Measurements from ENCODE around the gene PDCD1.
"Not testable (repeated sequence)": the region's sequence is repeated elsewhere in the genome, so short reads cannot be mapped to it uniquely, and the experiment has no call there.

The PDCD1 gene

DNA sequence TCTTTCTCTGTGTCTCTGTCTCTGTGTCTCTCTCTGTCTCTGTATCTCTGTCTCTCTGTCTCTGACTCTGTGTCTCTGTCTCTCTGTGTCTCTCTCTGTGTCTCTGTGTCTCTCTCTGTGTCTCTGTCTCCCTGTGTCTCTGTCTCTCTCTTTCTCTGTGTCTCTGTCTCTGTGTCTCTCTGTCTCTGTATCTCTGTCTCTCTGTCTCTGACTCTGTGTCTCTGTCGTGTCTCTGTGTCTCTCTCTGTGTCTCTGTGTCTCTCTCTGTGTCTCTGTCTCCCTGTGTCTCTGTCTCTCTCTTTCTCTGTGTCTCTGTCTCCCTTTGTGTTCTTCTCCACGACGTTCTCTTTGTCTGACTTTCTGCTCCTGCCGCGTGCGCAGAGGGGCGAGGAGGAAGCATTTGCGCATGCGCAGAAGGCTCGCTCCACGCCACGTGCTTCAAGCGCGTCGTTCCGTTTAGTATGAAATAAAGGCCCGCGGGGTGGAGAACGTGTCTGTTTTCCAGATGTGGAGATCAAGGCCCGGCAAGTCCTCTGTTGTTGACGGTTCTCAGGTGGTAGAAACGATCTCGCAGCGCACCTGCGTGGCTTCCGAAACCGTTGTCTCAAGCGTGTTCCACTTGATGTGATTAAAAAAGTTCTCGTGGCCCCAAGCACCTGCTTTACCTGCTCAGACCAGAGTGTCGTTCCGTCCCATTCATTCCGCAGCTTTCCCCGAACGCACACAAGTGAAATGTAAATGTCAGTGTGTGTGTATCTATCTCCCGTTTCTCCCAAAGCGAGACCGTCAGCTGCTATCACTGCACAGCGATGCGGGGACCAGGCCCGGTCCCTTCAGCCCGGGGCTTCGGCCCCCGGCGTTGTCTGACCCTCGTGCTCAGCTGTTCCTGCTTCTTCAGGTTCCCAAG lies 34.9 kb downstream of the PDCD1 start:
- not testable (repeated sequence) for ATAC-seq, H3K4me3 Mint-ChIP-seq, H3K9me3 Mint-ChIP-seq
- Mint-ChIP-seq H3K4me1 (peaks cover 32% of the 10 kb centered on the region), H3K27ac (peak overlapping the region; percentile 76), H3K36me3 (peaks cover 15% of the 10 kb centered on the region)
- DNase-seq (ENCODE audit: low spot score in 2 of 2): peak in 1 of 2 donors; percentile 44

DNA sequence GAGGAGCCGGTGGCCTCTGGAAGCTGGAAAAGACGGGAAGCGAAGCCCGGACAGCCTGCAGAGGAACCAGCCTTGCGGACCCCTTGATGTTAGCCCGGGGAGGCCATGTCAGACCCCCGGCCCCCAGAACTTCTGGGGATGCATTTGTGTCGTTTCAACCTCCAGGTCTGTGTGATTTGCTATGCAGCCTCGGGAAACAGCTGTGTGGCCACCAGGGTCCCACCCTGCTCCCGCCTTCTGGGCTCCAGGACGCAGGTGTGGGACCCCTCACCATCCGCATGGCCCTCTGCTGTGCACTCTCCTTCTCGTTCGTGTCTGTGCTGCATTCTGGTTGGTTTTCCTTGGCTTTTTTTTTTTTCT lies 36.5 kb downstream of the PDCD1 start:
- peaks cover 39% of the 10 kb centered on the region for H3K4me1 Mint-ChIP-seq
- peaks cover 7% of the 10 kb centered on the region for H3K9me3 Mint-ChIP-seq
- H3K36me3 Mint-ChIP-seq: peaks cover 15% of the 10 kb centered on the region
- no peak for DNase-seq (ENCODE audit: low spot score in 2 of 2)
- H3K27ac Mint-ChIP-seq: peak overlapping the region; percentile 35
- H3K4me3 Mint-ChIP-seq: no peak overlapping the region
- ATAC-seq: no peak

DNA sequence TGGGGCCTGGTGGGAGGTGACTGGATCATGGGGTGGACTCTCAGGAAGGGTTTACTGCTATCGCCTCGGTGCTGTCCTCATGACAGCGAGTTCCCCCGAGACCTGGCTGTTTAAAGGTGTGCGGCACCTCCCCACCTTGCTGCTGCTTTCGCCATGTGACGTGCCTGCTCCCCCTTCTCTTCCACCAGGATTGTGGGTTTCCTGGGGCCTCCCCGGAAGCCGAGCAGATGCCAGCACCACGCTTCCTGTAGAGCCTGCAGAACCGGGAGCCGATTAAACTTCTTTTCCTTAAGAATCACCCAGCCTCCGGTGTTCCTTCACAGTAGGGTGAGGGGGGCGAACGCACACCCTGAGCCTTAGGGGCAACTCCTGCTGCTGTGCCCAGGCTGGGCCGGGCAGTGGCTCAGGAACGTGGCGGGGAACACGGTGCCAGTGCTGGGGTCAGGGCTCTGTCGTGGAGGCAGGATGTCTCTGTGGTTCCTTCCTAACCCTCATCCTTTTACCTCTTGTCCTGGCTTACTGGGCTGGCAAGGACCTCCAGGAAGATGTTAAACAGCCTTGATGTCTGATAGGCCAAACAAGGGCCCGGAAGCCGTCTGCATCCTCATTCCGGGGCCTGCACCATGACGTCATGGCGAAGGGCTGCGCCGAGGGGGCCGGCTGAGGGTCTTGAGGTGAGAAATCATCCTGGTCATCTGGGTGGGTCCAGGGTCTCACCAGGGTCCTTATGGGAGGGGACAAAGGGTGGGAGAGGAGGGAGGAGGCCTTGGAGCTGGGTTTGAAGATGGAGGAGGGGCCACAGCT lies 37.0 kb downstream of the PDCD1 start:
- peak overlapping the region; percentile 90 for H3K27ac Mint-ChIP-seq
- peak overlapping the region; percentile 44 for H3K4me3 Mint-ChIP-seq
- H3K9me3 Mint-ChIP-seq: peaks cover 4% of the 10 kb centered on the region

DNA sequence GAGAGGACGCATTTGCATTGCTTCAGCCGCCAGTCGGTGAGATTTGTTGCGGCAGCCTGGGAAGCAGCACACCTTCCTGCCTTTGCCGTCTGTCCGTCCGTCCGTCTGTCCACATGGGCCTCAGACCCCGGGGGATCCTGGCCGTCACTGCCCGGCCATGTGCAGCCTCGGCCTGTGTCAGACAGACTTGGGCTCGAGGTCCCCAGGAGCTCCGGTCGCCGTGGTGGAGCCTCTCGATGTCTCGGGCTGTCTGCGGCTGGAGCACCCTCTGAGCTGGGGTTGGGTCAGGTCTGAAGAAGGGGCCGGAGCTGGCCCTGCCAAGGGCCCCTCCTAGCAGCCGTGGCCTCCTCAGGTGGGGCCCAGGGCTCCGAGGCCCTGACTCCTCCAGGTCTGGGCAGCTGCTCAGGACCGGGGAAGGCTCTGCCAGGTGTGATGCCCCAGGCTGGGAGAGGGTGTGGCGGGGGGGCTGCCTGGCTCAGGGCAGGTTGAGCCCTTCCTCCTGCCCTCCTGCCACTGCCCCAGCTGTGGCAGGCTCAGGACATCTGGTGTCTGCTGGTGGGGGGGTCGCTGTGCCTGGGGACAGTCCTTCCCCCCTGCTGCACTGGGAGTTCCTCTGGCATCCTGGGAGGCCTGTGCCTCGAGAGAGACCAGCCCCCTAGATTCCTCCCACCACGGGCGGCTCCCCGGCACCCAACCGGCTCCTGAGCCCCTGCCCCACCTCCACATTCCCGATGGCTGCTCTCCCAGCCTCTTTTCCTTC lies 37.9 kb downstream of the PDCD1 start:
- DNase-seq (ENCODE audit: low spot score in 2 of 2) (peak in 1 of 2 donors; percentile 45), ATAC-seq (no peak)
- peaks cover 15% of the 10 kb centered on the region for H3K36me3 Mint-ChIP-seq
- peaks cover 44% of the 10 kb centered on the region for H3K4me1 Mint-ChIP-seq
- H3K9me3 Mint-ChIP-seq: peaks cover 4% of the 10 kb centered on the region
- peak overlapping the region; percentile 44 for H3K4me3 Mint-ChIP-seq
- peak overlapping the region; percentile 90 for H3K27ac Mint-ChIP-seq

More for the DNA sequence above, 37.0 kb downstream of the PDCD1 start:
- Mint-ChIP-seq H3K36me3 (peaks cover 15% of the 10 kb centered on the region), H3K4me1 (peaks cover 44% of the 10 kb centered on the region)
- no peak for DNase-seq (ENCODE audit: low spot score in 2 of 2)
- ATAC-seq: no peak

DNA sequence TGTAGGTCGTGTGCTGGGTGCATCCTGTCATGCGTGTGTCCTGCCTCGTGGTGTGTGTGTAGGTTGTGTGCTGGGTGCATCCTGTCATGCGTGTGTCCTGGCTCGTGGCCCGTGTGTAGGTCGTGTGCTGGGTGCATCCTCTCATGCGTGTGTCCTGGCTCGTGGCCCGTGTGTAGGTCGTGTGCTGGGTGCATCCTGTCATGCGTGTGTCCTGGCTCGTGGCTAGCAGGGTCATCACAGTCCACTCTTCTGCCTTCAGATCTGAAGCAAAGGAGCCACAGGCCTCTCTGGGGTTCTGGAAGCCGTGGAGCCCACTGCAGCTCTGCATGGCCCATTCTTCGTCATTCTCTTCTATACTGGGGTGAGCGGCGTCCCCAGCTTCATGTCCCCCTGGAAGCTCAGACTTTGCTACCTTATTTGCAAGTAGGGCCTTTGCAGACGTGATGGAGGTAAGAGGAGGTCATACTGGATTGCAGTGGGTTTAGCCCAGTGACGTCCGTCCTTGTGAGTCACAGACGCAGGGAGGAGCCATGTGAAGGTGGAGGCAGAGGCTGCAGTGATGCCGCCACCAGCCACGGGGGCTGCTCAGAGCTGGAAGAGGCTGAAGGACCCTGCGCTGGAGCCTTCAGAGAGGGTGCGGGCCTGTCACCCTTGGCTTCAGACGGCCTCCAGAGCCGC lies 38.6 kb downstream of the PDCD1 start:
- not testable (repeated sequence) for H3K9me3 Mint-ChIP-seq; H3K4me3 Mint-ChIP-seq; H3K27ac Mint-ChIP-seq; ATAC-seq; DNase-seq (ENCODE audit: low spot score in 2 of 2)
- peaks cover 15% of the 10 kb centered on the region for H3K36me3 Mint-ChIP-seq
- peaks cover 48% of the 10 kb centered on the region for H3K4me1 Mint-ChIP-seq

DNA sequence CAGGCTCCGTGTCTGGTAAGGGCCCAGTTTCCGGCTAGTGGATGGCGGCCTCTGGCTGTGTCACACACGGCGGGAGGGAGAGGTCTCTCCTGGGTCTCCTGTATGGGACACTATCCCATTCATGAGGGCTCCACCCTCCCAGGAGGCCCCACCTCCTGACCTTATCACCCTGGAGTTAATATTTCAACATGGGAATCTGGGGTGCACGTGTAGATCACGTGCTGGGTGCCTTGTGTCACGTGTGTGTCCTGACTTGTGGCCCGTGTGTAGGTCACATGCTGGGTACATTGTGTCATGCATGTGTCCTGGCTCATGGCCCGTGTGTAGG lies 39.8 kb downstream of the PDCD1 start:
- Mint-ChIP-seq H3K4me1 (peaks cover 43% of the 10 kb centered on the region), H3K9me3 (peaks cover 4% of the 10 kb centered on the region), H3K27ac (no peak overlapping the region), H3K36me3 (peaks cover 7% of the 10 kb centered on the region), H3K4me3 (no peak overlapping the region)
- no peak for DNase-seq (ENCODE audit: low spot score in 2 of 2)
- ATAC-seq: no peak

DNA sequence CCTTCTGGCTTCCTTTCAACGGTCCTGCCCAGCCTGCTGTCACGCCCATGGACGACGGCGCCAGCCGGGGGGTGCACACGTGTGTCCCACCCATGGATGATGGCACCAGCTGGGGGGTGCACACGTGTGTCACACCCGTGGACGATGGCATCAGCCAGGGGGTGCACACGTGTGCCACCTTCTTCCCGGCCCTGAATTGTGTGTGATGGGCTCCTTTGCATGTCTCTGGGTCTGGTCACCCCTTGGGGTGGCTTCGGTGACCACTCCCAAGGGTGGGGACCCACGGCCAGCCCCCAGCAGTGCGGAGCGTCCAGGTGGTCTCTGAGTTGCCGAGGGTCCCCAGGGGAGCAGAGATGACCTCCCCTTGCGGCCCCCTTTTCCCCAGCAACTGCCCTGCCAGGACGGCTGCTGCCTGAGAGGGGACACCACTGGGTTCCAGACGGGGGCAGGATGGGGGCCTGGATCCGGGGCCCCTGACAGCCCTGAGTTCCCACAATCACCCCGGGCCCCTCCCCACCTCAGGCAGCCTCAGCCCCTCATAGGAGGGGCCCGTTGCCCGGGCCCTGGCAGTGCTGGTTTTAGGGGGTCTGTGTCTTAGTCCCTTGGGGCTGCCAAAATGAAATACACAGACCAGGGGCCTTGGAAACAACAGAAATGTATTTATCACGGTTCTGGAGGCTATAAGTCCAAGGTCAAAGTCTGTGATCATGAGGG lies 40.3 kb downstream of the PDCD1 start:
- Mint-ChIP-seq H3K4me3 (no peak overlapping the region), H3K4me1 (peaks cover 38% of the 10 kb centered on the region), H3K9me3 (no peaks in the 10 kb centered on the region), H3K27ac (no peak overlapping the region), H3K36me3 (peaks cover 2% of the 10 kb centered on the region)
- DNase-seq (ENCODE audit: low spot score in 2 of 2) (no peak), ATAC-seq (no peak)

DNA sequence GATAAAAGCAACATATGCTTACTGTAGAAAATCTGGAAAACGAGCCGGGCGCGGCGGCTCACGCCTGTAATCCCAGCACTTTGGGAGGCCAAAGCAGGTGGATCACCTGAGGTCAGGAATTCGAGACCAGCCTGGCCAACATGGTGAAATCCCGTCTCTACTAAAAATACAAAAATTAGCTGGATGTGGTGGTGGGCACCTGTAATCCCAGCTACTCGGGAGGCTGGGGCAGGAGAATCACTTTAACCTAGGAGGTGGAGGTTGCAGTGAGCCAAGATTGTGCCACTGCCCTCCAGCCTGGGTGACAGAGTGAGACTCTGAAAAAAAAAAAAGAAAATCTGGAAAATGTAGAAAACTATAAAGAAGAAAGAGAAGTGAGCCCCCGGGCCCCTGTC lies 40.9 kb downstream of the PDCD1 start:
- Mint-ChIP-seq H3K4me3 (peak overlapping the region; percentile 62), H3K27ac (peak overlapping the region; percentile 88)
- not testable (repeated sequence) for ATAC-seq

DNA sequence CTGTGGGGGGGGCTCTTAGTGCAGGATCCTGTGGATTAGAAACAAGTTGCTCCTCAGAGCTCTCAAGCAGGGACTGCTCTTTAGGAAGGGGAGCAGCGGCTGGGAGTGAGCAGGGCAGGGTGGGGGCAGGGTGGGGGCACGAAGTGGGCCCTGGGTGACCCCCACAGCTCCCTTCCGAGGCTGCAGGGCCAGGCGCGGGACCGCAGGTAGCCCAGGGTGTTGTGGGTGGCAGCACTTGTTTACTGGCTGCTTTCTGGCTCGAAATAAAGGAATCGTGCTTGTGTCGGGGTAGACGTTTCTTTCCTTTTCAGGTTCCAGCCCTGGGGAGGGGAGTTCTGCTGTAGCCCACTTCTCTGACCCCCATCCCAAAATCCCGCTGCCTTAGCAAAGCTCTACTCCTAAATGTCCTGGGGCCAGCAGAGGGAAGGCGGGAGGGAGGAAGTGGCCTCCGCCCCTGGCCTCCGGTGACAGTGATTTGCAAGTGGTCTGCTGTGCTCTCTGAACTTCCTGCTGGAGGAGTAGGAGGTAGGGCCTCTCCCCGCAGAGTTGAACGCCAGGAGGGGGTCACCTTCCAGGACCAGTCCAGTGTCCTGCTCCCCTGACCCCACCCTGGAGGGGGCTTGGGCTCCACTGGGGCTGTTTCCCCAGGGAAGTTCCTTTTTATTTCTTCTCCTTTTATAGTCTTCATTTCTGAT lies 41.4 kb downstream of the PDCD1 start:
- Mint-ChIP-seq H3K36me3 (no peaks in the 10 kb centered on the region), H3K27ac (peak overlapping the region; percentile 88), H3K9me3 (no peaks in the 10 kb centered on the region), H3K4me1 (peaks cover 27% of the 10 kb centered on the region), H3K4me3 (peak overlapping the region; percentile 62)
- ATAC-seq: peak; percentile 45
- DNase-seq (ENCODE audit: low spot score in 2 of 2): peak in 1 of 2 donors; percentile 52

More for the DNA sequence above, 40.9 kb downstream of the PDCD1 start:
- peaks cover 32% of the 10 kb centered on the region for H3K4me1 Mint-ChIP-seq
- not testable (repeated sequence) for DNase-seq (ENCODE audit: low spot score in 2 of 2); H3K9me3 Mint-ChIP-seq; H3K36me3 Mint-ChIP-seq

DNA sequence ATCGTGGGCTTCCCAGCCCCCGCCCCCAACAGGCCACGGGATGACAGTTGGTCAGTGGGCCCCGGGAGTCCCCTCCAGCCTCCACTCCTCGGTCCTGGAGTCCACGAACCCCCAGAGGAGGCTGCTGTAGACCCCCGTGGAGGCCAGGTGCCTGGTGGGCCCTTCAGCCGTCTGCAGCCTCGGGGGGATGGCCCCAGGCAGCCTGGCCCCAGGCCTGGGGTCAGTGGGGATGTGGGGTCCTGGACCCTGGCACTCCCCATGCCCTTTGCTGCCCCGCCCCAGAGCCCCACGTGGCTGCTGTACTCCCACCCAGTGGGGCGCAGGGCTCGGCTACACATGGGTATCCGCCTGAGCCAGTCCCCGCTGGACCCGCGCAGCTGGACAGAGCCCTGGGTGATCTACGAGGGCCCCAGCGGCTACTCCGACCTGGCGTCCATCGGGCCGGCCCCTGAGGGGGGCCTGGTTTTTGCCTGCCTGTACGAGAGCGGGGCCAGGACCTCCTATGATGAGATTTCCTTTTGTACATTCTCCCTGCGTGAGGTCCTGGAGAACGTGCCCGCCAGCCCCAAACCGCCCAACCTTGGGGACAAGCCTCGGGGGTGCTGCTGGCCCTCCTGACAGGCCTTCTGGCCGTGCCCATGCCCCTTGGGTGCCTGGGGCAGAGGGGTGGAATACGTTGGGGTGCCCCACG lies 42.1 kb downstream of the PDCD1 start:
- Mint-ChIP-seq H3K27ac (no peak overlapping the region), H3K9me3 (no peaks in the 10 kb centered on the region), H3K36me3 (no peaks in the 10 kb centered on the region), H3K4me3 (no peak overlapping the region), H3K4me1 (peaks cover 23% of the 10 kb centered on the region)
- DNase-seq (ENCODE audit: low spot score in 2 of 2): peak in 1 of 2 donors; percentile 46
- no peak for ATAC-seq

DNA sequence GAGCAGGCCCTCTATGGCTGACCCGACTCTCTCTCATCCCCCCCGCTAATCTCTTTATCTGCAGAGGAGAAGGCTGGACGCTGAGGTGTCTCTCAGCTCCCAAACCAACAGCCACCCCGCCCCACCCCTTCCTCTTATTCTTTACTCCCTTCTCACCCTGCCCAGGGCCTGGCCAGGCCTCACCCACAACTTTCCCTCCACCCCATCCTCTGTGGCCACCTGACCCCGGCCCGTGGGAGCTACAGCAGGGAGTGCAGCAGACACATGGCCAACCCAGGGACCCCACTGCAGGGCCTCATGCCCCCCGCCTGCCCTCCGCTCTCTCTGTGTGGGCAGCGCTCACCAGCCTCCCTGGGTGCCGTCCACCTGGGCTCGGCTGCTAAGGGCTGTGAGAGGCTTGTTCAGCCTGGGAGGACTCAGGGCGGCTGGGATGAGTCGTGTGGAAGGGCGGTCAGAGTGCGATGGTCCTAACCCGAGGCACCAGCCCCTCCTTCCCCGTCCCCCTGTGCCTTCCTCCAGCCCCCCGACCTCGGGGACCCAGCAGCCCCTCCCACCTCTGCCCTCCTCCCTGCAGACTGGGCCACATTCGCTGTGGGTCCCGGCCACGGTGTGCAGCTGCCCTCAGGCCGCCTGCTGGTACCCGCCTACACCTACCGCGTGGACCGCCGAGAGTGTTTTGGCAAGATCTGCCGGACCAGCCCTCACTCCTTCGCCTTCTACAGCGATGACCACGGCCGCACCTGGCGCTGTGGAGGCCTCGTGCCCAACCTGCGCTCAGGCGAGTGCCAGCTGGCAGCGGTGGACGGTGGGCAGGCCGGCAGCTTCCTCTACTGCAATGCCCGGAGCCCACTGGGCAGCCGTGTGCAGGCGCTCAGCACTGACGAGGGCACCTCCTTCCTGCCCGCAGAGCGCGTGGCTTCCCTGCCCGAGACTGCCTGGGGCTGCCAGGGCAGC lies 42.9 kb downstream of the PDCD1 start:
- peak overlapping the region; percentile 58 for H3K27ac Mint-ChIP-seq
- peaks cover 17% of the 10 kb centered on the region for H3K4me1 Mint-ChIP-seq
- ATAC-seq (no peak), DNase-seq (ENCODE audit: low spot score in 2 of 2) (peak in 1 of 2 donors; percentile 46)
- no peaks in the 10 kb centered on the region for H3K36me3 Mint-ChIP-seq
- H3K9me3 Mint-ChIP-seq: no peaks in the 10 kb centered on the region
- H3K4me3 Mint-ChIP-seq: no peak overlapping the region

DNA sequence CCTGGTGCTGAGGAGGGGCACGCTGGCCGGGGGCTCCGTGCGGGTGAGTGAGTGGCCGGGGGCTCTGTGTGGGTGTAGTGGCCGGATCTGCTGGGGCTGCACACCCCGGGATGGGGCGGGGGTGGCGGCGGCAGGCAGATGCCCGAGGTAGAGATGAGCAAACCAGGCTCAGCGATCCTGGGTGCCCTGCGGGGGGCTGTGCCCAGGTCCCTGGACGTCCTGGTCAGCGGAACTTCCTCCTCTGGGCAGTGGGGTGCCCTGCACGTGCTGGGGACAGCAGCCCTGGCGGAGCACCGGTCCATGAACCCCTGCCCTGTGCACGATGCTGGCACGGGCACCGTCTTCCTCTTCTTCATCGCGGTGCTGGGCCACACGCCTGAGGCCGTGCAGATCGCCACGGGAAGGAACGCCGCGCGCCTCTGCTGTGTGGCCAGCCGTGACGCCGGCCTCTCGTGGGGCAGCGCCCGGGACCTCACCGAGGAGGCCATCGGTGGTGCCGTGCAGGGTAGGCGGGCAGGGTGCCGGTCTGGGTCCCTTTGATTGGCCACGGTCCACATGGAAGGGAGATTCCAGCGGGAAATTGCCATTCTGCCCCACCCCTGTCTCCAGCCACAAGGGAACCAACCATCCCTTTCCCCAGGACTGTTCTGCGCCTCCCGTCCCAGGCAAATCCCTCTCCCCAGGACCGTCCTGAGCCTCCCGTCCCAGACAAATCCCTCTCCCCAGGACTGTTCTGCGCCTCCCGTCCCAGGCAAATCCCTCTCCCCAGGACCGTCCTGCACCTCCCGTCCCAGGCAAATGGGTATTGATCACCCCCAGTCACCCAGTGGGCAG lies 43.8 kb downstream of the PDCD1 start:
- DNase-seq (ENCODE audit: low spot score in 2 of 2) (peak in 1 of 2 donors; percentile 46), ATAC-seq (no peak)
- peak overlapping the region; percentile 58 for H3K27ac Mint-ChIP-seq
- no peaks in the 10 kb centered on the region for H3K9me3 Mint-ChIP-seq
- no peaks in the 10 kb centered on the region for H3K36me3 Mint-ChIP-seq
- H3K4me3 Mint-ChIP-seq: no peak overlapping the region
- peaks cover 17% of the 10 kb centered on the region for H3K4me1 Mint-ChIP-seq
